SK-N-SH (cell line): ENCODE results near the gene CHKB.

ENCODE experiments used
- POLR2AphosphoS5 ChIP-seq: IDR thresholded peaks from 2 replicates; pipeline ENCODE4 v1.6.1; 2012; ENCODE audit warnings: low read depth, low read length
- RFX5 ChIP-seq: IDR thresholded peaks from 2 replicates; pipeline ENCODE4 v1.6.1; 2012; ENCODE audit warnings: mild to moderate bottlenecking, improper control_type of control experiment, low read length
- USF1 ChIP-seq: IDR thresholded peaks from 2 replicates; pipeline ENCODE4 v1.4.0; 2012; ENCODE audit warnings: low read depth, borderline replicate concordance
- TF ChIP-seq, protein P1 (sequence below): IDR thresholded peaks from 2 replicates; pipeline ENCODE4 v1.4.0; 2012; ENCODE audit warnings: low read depth
- TF ChIP-seq, protein P2 (sequence below): fragments of 200-600 bp; sonication (generic); IDR thresholded peaks from 2 replicates; pipeline ENCODE4 v1.6.1; 2017; ENCODE audit warnings: antibody characterized with exemption, mild to moderate bottlenecking, moderate library complexity

- TF ChIP-seq POLR2AphosphoS5 (no peak), RFX5 (no peak), USF1 (no peak)
- TF ChIP-seq, protein P1, sequence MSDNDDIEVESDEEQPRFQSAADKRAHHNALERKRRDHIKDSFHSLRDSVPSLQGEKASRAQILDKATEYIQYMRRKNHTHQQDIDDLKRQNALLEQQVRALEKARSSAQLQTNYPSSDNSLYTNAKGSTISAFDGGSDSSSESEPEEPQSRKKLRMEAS, result no peak
- TF ChIP-seq, protein P2, sequence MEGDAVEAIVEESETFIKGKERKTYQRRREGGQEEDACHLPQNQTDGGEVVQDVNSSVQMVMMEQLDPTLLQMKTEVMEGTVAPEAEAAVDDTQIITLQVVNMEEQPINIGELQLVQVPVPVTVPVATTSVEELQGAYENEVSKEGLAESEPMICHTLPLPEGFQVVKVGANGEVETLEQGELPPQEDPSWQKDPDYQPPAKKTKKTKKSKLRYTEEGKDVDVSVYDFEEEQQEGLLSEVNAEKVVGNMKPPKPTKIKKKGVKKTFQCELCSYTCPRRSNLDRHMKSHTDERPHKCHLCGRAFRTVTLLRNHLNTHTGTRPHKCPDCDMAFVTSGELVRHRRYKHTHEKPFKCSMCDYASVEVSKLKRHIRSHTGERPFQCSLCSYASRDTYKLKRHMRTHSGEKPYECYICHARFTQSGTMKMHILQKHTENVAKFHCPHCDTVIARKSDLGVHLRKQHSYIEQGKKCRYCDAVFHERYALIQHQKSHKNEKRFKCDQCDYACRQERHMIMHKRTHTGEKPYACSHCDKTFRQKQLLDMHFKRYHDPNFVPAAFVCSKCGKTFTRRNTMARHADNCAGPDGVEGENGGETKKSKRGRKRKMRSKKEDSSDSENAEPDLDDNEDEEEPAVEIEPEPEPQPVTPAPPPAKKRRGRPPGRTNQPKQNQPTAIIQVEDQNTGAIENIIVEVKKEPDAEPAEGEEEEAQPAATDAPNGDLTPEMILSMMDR, result no peak
Observed at GRCh38 chr22:50586416-50586815, 3.8 kb upstream of the CHKB start.
